Measurements from ENCODE around the gene CTSD. TPM values are rescaled to one million over a fixed set of nuclear protein-coding genes. Genes with fewer than 3 reads are reported as not detected.
"Not testable (repeated sequence)": the region's sequence is repeated elsewhere in the genome, so short reads cannot be mapped to it uniquely, and the experiment has no call there.

The CTSD gene
- total RNA-seq, 1 experiment from 2014 or later: 199 TPM

- peak; percentile 70; the same call in 1 of the 2 replicates for TF ChIP-seq MAX (CRISPR knock-in tag; IDR thresholded peaks at IDR 0.05)
Measured at GRCh38 chr11:1763796-1764661, at the start of gene CTSD (continued).

- POLR2A ChIA-PET; H3K36me3 Mint-ChIP-seq; DNase-seq (ENCODE audit: low spot score); H3K4me3 Mint-ChIP-seq; H3K27ac Mint-ChIP-seq; ATAC-seq; H3K4me1 Mint-ChIP-seq: not testable (repeated sequence)
- H3K9me3 Mint-ChIP-seq: peaks cover 20% of the 10 kb centered on the region
- peaks cover 35% of the 10 kb centered on the region for H3K27me3 Mint-ChIP-seq (ENCODE audit: low read depth)
- CTCF ChIA-PET: interaction anchor here (1.5 kb wide), 1 partner anchor 12 kb away, joined by 5 read pairs; no protein-coding TSS in a partner anchor
Measured at GRCh38 chr11:1813356-1813755, 49.6 kb upstream of the CTSD start.

- Mint-ChIP-seq H3K27me3 (ENCODE audit: low read depth) (peaks cover 39% of the 10 kb centered on the region), H3K4me3 (no peak overlapping the region), H3K36me3 (peaks cover 3% of the 10 kb centered on the region), H3K9me3 (peaks cover 19% of the 10 kb centered on the region), H3K4me1 (no peaks in the 10 kb centered on the region), H3K27ac (no peak overlapping the region)
- DNase-seq (ENCODE audit: low spot score) (no peak), ATAC-seq (no peak)
- CTCF ChIA-PET: interaction anchor here (1.5 kb wide), 1 partner anchor 12 kb away, joined by 5 read pairs; no protein-coding TSS in a partner anchor
- POLR2A ChIA-PET: no interaction called here
- TF ChIP-seq ZNF532 (CRISPR knock-in tag; IDR thresholded peaks at IDR 0.05; ENCODE audit: borderline replicate concordance): no peak
- no peak for TF ChIP-seq ZNF121 (CRISPR knock-in tag; IDR thresholded peaks at IDR 0.05)
- no peak for TF ChIP-seq SOX15 (CRISPR knock-in tag; IDR thresholded peaks at IDR 0.05)
- TF ChIP-seq PREB (CRISPR knock-in tag; IDR thresholded peaks at IDR 0.05; ENCODE audit: borderline replicate concordance): no peak
- no peak for TF ChIP-seq ZBTB21 (CRISPR knock-in tag; IDR thresholded peaks at IDR 0.05; ENCODE audit: borderline replicate concordance)
- no peak for TF ChIP-seq ATF3 (CRISPR knock-in tag; conservative IDR thresholded peaks at IDR 0.05)
- TF ChIP-seq KAT7 (CRISPR knock-in tag; IDR thresholded peaks at IDR 0.05; ENCODE audit: borderline replicate concordance): no peak
- no peak for TF ChIP-seq ZNF671 (CRISPR knock-in tag; IDR thresholded peaks at IDR 0.05)
- no peak for TF ChIP-seq ATF1 (CRISPR knock-in tag; IDR thresholded peaks at IDR 0.05)
- no peak for TF ChIP-seq ZNF423 (CRISPR knock-in tag; IDR thresholded peaks at IDR 0.05)
- no peak for TF ChIP-seq ZNF263 (CRISPR knock-in tag; IDR thresholded peaks at IDR 0.05; ENCODE audit: low read depth)
- no peak for TF ChIP-seq NFYB (CRISPR knock-in tag; conservative IDR thresholded peaks at IDR 0.05; ENCODE audit: low read depth)
- no peak for TF ChIP-seq SP1 (CRISPR knock-in tag; conservative IDR thresholded peaks at IDR 0.05)
- no peak for TF ChIP-seq ZNF425 (CRISPR knock-in tag; conservative IDR thresholded peaks at IDR 0.05)
- TF ChIP-seq NR2C2 (CRISPR knock-in tag; IDR thresholded peaks at IDR 0.05): no peak
- no peak for TF ChIP-seq PRDM15 (CRISPR knock-in tag; IDR thresholded peaks at IDR 0.05)
Measured at GRCh38 chr11:1812801-1813200, 49.1 kb upstream of the CTSD start.
